ENCODE results near the gene TSPAN1. TPM values are rescaled to one million over a fixed set of nuclear protein-coding genes. Genes with fewer than 3 reads are reported as not detected.

TSPAN1 gene
- total RNA-seq (32.1 and 33.4 TPM in 2 replicates), polyA plus RNA-seq (69.5 and 69.8 TPM in 2 replicates)

- Histone ChIP-seq H4K20me1 (ENCODE audit: insufficient read depth, poor library complexity, severe bottlenecking) (no peaks in the 10 kb centered on the region), H3K4me1 (ENCODE audit: insufficient read depth) (peaks cover 21% of the 10 kb centered on the region), H3K79me2 (no peaks in the 10 kb centered on the region), H3K4me3 (no peak within 1 kb of the TSS), H2AFZ (no peak within 1 kb of the TSS), H3K9me2 (replicated peaks; ENCODE audit: insufficient read depth) (no peaks in the 10 kb centered on the region), H3K27ac (peak within 1 kb of the TSS; percentile 81), H3K4me2 (peak within 1 kb of the TSS; percentile 29), H3K27me3 (no peaks in the 10 kb centered on the region), H3K9me3 (ENCODE audit: low read depth) (no peaks in the 10 kb centered on the region), H3K36me3 (replicated peaks; ENCODE audit: insufficient read depth, low read depth) (no peaks in the 10 kb centered on the region)
- no peak for TF ChIP-seq EZH2 (IDR thresholded peaks at IDR 0.05; ENCODE audit: borderline replicate concordance)
- no peak for TF ChIP-seq EZH2phosphoT487 (IDR thresholded peaks at IDR 0.05; ENCODE audit: low read depth, severe bottlenecking, unreplicated experiment)
- TF ChIP-seq CTCF (IDR thresholded peaks at IDR 0.05; ENCODE audit: poor library complexity): no peak
- 81% methylated on average over 11 of the region's 11 CpGs for WGBS (ENCODE audit: low lambda C conversion rate, missing lambda C conversion rate)
- peak; percentile 68 for DNase-seq (ENCODE audit: low spot score)
These were observed at the start of gene TSPAN1 for GRCh38 chr1:46174448-46175231. Gene TSPAN1 (plus strand): TSS chr1:46175087. CDS start chr1:46181108, 6,021 bp downstream.

GRCh38 chr1:46128344-46128743, 46.5 kb upstream of the TSPAN1 start:
- WGBS (ENCODE audit: low lambda C conversion rate, missing lambda C conversion rate): 97% methylated on average over 3 of the region's 3 CpGs
- no peaks in the 10 kb centered on the region for H3K9me2 ChIP-seq (replicated peaks; ENCODE audit: insufficient read depth)
- peaks cover 79% of the 10 kb centered on the region for H3K79me2 ChIP-seq
- H3K27ac ChIP-seq: no peak overlapping the region
- TF ChIP-seq EZH2phosphoT487 (IDR thresholded peaks at IDR 0.05; ENCODE audit: low read depth, severe bottlenecking, unreplicated experiment) (no peak), EZH2 (IDR thresholded peaks at IDR 0.05; ENCODE audit: borderline replicate concordance) (no peak), CTCF (IDR thresholded peaks at IDR 0.05; ENCODE audit: poor library complexity) (no peak)
- DNase-seq (ENCODE audit: low spot score): no peak
- H4K20me1 ChIP-seq (ENCODE audit: insufficient read depth, poor library complexity, severe bottlenecking): no peaks in the 10 kb centered on the region
- H3K36me3 ChIP-seq (replicated peaks; ENCODE audit: insufficient read depth, low read depth): no peaks in the 10 kb centered on the region
- no peaks in the 10 kb centered on the region for H3K4me1 ChIP-seq (ENCODE audit: insufficient read depth)
- no peaks in the 10 kb centered on the region for H3K9me3 ChIP-seq (ENCODE audit: low read depth)
- no peak overlapping the region for H2AFZ ChIP-seq
- peak overlapping the region; percentile 72 for H3K4me2 ChIP-seq
- H3K4me3 ChIP-seq: no peak overlapping the region
- H3K27me3 ChIP-seq: no peaks in the 10 kb centered on the region

- no peak for DNase-seq (ENCODE audit: low spot score)
- no peaks in the 10 kb centered on the region for H3K9me2 ChIP-seq (replicated peaks; ENCODE audit: insufficient read depth)
- H3K4me1 ChIP-seq (ENCODE audit: insufficient read depth): no peaks in the 10 kb centered on the region
- H4K20me1 ChIP-seq (ENCODE audit: insufficient read depth, poor library complexity, severe bottlenecking): no peaks in the 10 kb centered on the region
- H3K27ac ChIP-seq: no peak overlapping the region
- H3K79me2 ChIP-seq: peaks cover 62% of the 10 kb centered on the region
- no peak for TF ChIP-seq CTCF (IDR thresholded peaks at IDR 0.05; ENCODE audit: poor library complexity)
- TF ChIP-seq EZH2 (IDR thresholded peaks at IDR 0.05; ENCODE audit: borderline replicate concordance): no peak
- no peaks in the 10 kb centered on the region for H3K36me3 ChIP-seq (replicated peaks; ENCODE audit: insufficient read depth, low read depth)
- H3K27me3 ChIP-seq: no peaks in the 10 kb centered on the region
- peak overlapping the region; percentile 68 for H3K4me3 ChIP-seq
- no peak overlapping the region for H2AFZ ChIP-seq
- H3K4me2 ChIP-seq: peak overlapping the region; percentile 72
- H3K9me3 ChIP-seq (ENCODE audit: low read depth): no peaks in the 10 kb centered on the region
- 13% methylated on average over 1 of the region's 1 CpG for WGBS (ENCODE audit: low lambda C conversion rate, missing lambda C conversion rate)
These were observed 44.8 kb upstream of the TSPAN1 start for GRCh38 chr1:46130121-46130520.
